ENCODE measurements around the gene SOCS3. TPM values are rescaled to one million over a fixed set of nuclear protein-coding genes. Genes with fewer than 3 reads are reported as not detected.

Gene SOCS3
- total RNA-seq, 4 donors from 2014 or later, result 12.5 to 45.0 (median 13.0) TPM

DNA sequence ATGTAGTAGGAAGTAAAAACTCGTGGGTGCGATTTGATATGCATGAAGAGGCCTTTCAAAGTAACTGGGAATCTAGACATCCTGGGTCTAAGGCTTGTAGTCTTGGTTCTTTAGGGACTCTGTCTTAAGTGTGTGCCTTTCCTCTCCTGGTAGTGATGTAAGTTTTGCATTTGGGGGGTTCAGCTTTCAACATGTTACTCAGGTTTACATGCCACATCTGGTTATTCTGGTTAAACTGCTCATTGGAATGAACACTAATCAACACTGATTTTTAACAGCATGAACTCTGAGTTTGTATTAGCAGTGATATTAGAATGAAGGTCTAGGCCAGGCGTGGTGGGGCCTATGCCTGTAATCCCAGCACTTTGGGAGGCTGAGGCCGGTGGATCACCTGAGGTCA lies 33.7 kb upstream of the SOCS3 start:
- no peak for TF ChIP-seq POLR2A (IDR thresholded peaks at IDR 0.05)
- TF ChIP-seq, protein P1, sequence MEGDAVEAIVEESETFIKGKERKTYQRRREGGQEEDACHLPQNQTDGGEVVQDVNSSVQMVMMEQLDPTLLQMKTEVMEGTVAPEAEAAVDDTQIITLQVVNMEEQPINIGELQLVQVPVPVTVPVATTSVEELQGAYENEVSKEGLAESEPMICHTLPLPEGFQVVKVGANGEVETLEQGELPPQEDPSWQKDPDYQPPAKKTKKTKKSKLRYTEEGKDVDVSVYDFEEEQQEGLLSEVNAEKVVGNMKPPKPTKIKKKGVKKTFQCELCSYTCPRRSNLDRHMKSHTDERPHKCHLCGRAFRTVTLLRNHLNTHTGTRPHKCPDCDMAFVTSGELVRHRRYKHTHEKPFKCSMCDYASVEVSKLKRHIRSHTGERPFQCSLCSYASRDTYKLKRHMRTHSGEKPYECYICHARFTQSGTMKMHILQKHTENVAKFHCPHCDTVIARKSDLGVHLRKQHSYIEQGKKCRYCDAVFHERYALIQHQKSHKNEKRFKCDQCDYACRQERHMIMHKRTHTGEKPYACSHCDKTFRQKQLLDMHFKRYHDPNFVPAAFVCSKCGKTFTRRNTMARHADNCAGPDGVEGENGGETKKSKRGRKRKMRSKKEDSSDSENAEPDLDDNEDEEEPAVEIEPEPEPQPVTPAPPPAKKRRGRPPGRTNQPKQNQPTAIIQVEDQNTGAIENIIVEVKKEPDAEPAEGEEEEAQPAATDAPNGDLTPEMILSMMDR (IDR thresholded peaks at IDR 0.05), result no peak
- no peak for DNase-seq (ENCODE audit: low spot score in 2 of 2)
- WGBS, 2 donors, result 94 to 95% methylated on average over 4 of the region's 4 CpGs
- no peak overlapping the region for H3K4me3 ChIP-seq (ENCODE audit: low read depth, poor library complexity, severe bottlenecking)
- intact Hi-C loops (cut with DNase I; ENCODE audit: low total_unique reads), result no loop called here

DNA sequence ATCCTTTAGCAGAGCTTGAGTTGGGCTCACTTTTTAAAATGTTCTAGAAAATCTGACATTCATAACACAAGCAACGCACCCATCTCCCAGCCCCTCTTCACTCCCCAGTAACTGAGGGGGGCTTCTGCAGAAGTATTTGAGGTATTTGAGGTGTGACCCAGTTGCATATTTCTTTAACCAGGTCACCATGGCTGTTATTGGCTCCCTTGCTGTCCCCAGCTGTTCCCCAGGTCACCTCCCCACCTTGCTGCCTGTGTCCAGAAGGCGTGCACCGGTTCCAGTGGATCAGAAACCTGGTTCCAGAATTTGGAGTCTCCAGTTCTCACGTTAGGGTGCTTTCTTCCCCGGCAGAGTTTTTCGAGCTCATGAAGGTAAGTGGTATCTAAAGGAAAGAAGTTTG lies 32.4 kb upstream of the SOCS3 start:
- WGBS, 2 donors, result 94 to 97% methylated on average over 6 of the region's 6 CpGs
- no peak for TF ChIP-seq POLR2A (IDR thresholded peaks at IDR 0.05)
- TF ChIP-seq, protein P1 (IDR thresholded peaks at IDR 0.05), result no peak
- intact Hi-C loops (cut with DNase I; ENCODE audit: low total_unique reads), result no loop called here
- H3K4me3 ChIP-seq (ENCODE audit: low read depth, poor library complexity, severe bottlenecking), result no peak overlapping the region
- no peak for DNase-seq (ENCODE audit: low spot score in 2 of 2)

DNA sequence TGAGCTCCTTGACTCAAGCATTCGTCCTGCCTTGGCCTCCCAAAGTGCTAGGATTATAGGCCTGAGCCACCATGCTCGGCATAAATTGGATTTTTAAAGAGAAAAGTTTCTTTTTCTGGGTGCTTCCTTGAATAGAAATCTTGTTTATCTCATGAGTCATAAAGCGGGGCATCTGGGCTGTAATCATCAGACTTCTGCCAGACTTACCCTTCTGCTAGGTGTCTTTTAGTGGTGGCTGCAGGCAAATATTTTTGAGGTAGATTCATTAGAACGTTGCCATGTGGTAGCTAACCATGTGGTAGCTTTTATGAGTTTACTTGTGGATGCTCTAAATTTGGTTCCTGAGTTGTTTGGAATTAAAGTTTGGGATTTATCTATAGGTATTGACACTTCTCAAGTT lies 32.0 kb upstream of the SOCS3 start:
- 48 to 64% methylated on average over 4 of the region's 4 CpGs for WGBS, 2 donors
- intact Hi-C loops (cut with DNase I; ENCODE audit: low total_unique reads), result no loop called here
- DNase-seq (ENCODE audit: low spot score in 2 of 2), result no peak
- TF ChIP-seq, protein P1 (IDR thresholded peaks at IDR 0.05), result no peak
- TF ChIP-seq POLR2A (IDR thresholded peaks at IDR 0.05), result no peak
- H3K4me3 ChIP-seq (ENCODE audit: low read depth, poor library complexity, severe bottlenecking), result no peak overlapping the region

DNA sequence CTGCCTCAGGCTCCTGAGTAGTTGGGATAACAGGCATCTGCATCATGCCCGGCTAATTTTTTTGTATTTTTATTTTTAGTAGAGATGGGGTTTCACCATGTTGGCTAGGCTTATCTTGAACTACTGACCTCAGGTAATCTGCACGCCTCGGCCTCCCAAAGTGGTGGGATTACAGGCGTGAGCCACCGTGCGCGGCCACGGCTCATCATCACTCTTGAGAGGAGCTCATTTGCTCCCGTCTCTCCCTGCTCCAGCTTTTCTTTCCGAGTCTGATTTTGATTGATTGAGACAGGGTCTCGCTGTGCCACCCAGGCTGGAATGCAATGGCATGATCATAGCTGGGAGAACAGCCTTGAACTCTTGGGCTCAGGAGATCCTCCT lies 31.2 kb upstream of the SOCS3 start:
- intact Hi-C loops (cut with DNase I; ENCODE audit: low total_unique reads), result no loop called here
- 95% methylated on average over 11 of the region's 11 CpGs for WGBS, 2 donors
- no peak for TF ChIP-seq POLR2A (IDR thresholded peaks at IDR 0.05)
- TF ChIP-seq, protein P1 (IDR thresholded peaks at IDR 0.05), result no peak
- H3K4me3 ChIP-seq (ENCODE audit: low read depth, poor library complexity, severe bottlenecking), result no peak overlapping the region
- no peak for DNase-seq (ENCODE audit: low spot score in 2 of 2)

DNA sequence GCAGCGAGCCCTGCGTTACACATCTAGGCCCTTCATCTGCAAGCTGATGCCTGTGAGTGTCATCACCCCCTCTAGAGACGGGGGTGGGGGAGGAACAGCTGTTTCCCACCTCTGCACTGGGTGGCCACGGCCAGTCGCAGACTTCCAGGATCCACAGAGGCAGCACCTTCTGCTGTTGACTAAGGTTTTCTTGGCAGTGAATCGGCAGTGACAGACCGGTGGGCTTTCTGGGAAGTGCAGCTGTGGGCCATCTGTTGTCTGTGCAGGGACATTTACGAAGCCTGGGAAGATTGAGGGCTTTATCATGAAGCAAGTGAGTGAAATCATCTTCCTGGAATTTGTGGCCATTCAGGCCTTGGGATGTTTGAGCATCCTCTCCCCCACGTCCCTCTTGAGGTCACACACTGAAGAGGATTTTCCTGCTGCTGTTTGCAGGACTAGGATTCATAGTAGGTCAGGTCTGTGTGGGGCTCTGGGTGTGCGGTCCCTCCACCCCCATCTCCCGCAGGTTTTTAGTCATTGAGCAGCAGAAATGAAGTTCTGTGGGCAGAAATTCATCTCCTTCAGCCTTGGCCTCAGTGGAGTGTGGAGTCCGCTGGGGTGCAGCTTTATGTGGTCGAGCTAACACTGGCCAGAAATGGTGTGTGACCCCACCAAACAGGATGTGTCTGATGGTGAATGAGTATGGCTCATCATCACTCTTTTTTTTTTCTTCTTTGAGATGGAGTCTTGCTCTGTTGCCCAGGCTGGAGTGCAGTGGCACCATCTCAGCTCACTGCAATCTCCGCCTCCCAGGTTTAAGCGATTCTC lies 30.6 kb upstream of the SOCS3 start:
- TF ChIP-seq, protein P1 (IDR thresholded peaks at IDR 0.05), result no peak
- TF ChIP-seq POLR2A (IDR thresholded peaks at IDR 0.05), result no peak
- WGBS, 2 donors, result 72 to 76% methylated on average over 15 of the region's 15 CpGs
- intact Hi-C loops (cut with DNase I; ENCODE audit: low total_unique reads), result no loop called here
- DNase-seq (ENCODE audit: low spot score in 2 of 2), result no peak
- H3K4me3 ChIP-seq (ENCODE audit: low read depth, poor library complexity, severe bottlenecking), result no peak overlapping the region

Data from lower leg skin (tissue), 4 donors.